Measurements from ENCODE around the gene ELOA. TPM values are rescaled to one million over a fixed set of nuclear protein-coding genes. Genes with fewer than 3 reads are reported as not detected.

Gene ELOA
- polyA plus RNA-seq, 1 experiment, result 21.5 TPM

- DNase-seq (ENCODE audit: low read depth), result no peak
- no peak for TF ChIP-seq CTCF (IDR thresholded peaks at IDR 0.05; ENCODE audit: insufficient read depth, low read depth, low read length)
- ChIA-PET POLR2A (no interaction called here), CTCF (no interaction called here)
- peaks cover 15% of the 10 kb centered on the region for H3K36me3 ChIP-seq (ENCODE audit: control insufficient read depth, insufficient read depth, low read length)
- H3K27me3 ChIP-seq (ENCODE audit: control insufficient read depth, insufficient read depth, low read length), result no peaks in the 10 kb centered on the region
- H3K4me3 ChIP-seq (ENCODE audit: low read depth, low read length), result no peak overlapping the region
These were observed 38.3 kb upstream of the ELOA start for GRCh38 chr1:23704834-23705495.

GRCh38 chr1:23709229-23709628, 34.0 kb upstream of the ELOA start:
- H3K4me3 ChIP-seq (ENCODE audit: low read depth, low read length), result no peak overlapping the region
- H3K27me3 ChIP-seq (ENCODE audit: control insufficient read depth, insufficient read depth, low read length), result no peaks in the 10 kb centered on the region
- no peak for TF ChIP-seq CTCF (IDR thresholded peaks at IDR 0.05; ENCODE audit: insufficient read depth, low read depth, low read length)
- CTCF ChIA-PET, result no interaction called here
- no peak for DNase-seq (ENCODE audit: low read depth)
- H3K36me3 ChIP-seq (ENCODE audit: control insufficient read depth, insufficient read depth, low read length), result no peaks in the 10 kb centered on the region; the same call in 1 of the 2 replicates
- POLR2A ChIA-PET, result no interaction called here

- Histone ChIP-seq H3K36me3 (ENCODE audit: control insufficient read depth, insufficient read depth, low read length) (peaks cover 4% of the 10 kb centered on the region), H3K4me3 (ENCODE audit: low read depth, low read length) (no peak overlapping the region), H3K27me3 (ENCODE audit: control insufficient read depth, insufficient read depth, low read length) (no peaks in the 10 kb centered on the region)
- peak; percentile 55 for TF ChIP-seq CTCF (IDR thresholded peaks at IDR 0.05; ENCODE audit: insufficient read depth, low read depth, low read length)
- ChIA-PET CTCF (interaction anchor here (1.2 to 1.6 kb wide), 3 partner anchors 9 to 28 kb away, joined by 3 to 5 read pairs (median 3); no protein-coding TSS in a partner anchor), POLR2A (no interaction called here)
- DNase-seq (ENCODE audit: low read depth), result no peak
These were observed 24.8 kb upstream of the ELOA start for GRCh38 chr1:23718482-23718881.

- no peaks in the 10 kb centered on the region for H3K27me3 ChIP-seq (ENCODE audit: control insufficient read depth, insufficient read depth, low read length)
- H3K36me3 ChIP-seq (ENCODE audit: control insufficient read depth, insufficient read depth, low read length), result peaks cover 4% of the 10 kb centered on the region
- ChIA-PET POLR2A (no interaction called here), CTCF (interaction anchor here (1.2 to 1.6 kb wide), 3 partner anchors 8 to 28 kb away, joined by 3 to 5 read pairs (median 3); no protein-coding TSS in a partner anchor)
- TF ChIP-seq CTCF (IDR thresholded peaks at IDR 0.05; ENCODE audit: insufficient read depth, low read depth, low read length), result no peak
- DNase-seq (ENCODE audit: low read depth), result no peak
- no peak overlapping the region for H3K4me3 ChIP-seq (ENCODE audit: low read depth, low read length)
These were observed 24.0 kb upstream of the ELOA start for GRCh38 chr1:23719162-23719820.

GRCh38 chr1:23720256-23720995, 22.8 kb upstream of the ELOA start:
- TF ChIP-seq CTCF (IDR thresholded peaks at IDR 0.05; ENCODE audit: insufficient read depth, low read depth, low read length), result no peak
- peaks cover 3% of the 10 kb centered on the region for H3K36me3 ChIP-seq (ENCODE audit: control insufficient read depth, insufficient read depth, low read length)
- no peak for DNase-seq (ENCODE audit: low read depth)
- no peak overlapping the region for H3K4me3 ChIP-seq (ENCODE audit: low read depth, low read length)
- POLR2A ChIA-PET, result no interaction called here
- CTCF ChIA-PET, result no interaction called here
- H3K27me3 ChIP-seq (ENCODE audit: control insufficient read depth, insufficient read depth, low read length), result no peaks in the 10 kb centered on the region

All from BJ (cell line).